ENCODE results near the gene HOXA3.
A peak's percentile ranks its signal among the peaks of the same experiment; 100 is the strongest.

Gene HOXA3

GRCh38 chr7:27143950-27144780, 8.2 kb downstream of the HOXA3 start:
- no peak for DNase-seq (ENCODE audit: low read depth in 2 of 2)

- DNase-seq (ENCODE audit: low read depth in 2 of 2): no peak
Observed at GRCh38 chr7:27143023-27143949, 9.1 kb downstream of the HOXA3 start, which contains the start of gene HOXA5. TSS of gene HOXA5 (minus strand) at chr7:27143681. CDS start at chr7:27143607, 74 bp downstream.

- no peak for DNase-seq (ENCODE audit: low read depth in 2 of 2)
Observed at GRCh38 chr7:27142580-27143022, 9.8 kb downstream of the HOXA3 start.

- no peak for DNase-seq (ENCODE audit: low read depth in 2 of 2)
Observed at GRCh38 chr7:27141923-27142579, 10.3 kb downstream of the HOXA3 start.

- DNase-seq (ENCODE audit: low read depth in 2 of 2): no peak
Observed at GRCh38 chr7:27141137-27141922, 11.1 kb downstream of the HOXA3 start.

- DNase-seq (ENCODE audit: low read depth in 2 of 2): no peak
Observed at GRCh38 chr7:27140126-27140857, 12.1 kb downstream of the HOXA3 start.

- no peak for DNase-seq (ENCODE audit: low read depth in 2 of 2)
Observed at GRCh38 chr7:27139334-27140125, 12.9 kb downstream of the HOXA3 start.

GRCh38 chr7:27138985-27139333, 13.4 kb downstream of the HOXA3 start:
- DNase-seq (ENCODE audit: low read depth in 2 of 2): no peak

GRCh38 chr7:27138472-27138871, 13.9 kb downstream of the HOXA3 start:
- no peak for DNase-seq (ENCODE audit: low read depth in 2 of 2)

- DNase-seq (ENCODE audit: low read depth in 2 of 2): no peak
Observed at GRCh38 chr7:27137640-27138315, 14.6 kb downstream of the HOXA3 start.

GRCh38 chr7:27134392-27134791, 18.0 kb downstream of the HOXA3 start:
- DNase-seq (ENCODE audit: low read depth in 2 of 2): no peak

- no peak for DNase-seq (ENCODE audit: low read depth in 2 of 2)
Observed at GRCh38 chr7:27133409-27134231, 18.8 kb downstream of the HOXA3 start.

GRCh38 chr7:27132978-27133377, 19.4 kb downstream of the HOXA3 start:
- no peak for DNase-seq (ENCODE audit: low read depth in 2 of 2)

- DNase-seq (ENCODE audit: low read depth in 2 of 2): no peak
Observed at GRCh38 chr7:27132214-27132613, 20.2 kb downstream of the HOXA3 start.

- DNase-seq (ENCODE audit: low read depth in 2 of 2): no peak
Observed at GRCh38 chr7:27131390-27131819, 21.0 kb downstream of the HOXA3 start.

GRCh38 chr7:27130540-27131389, 21.6 kb downstream of the HOXA3 start, which contains the start of gene HOXA4:
TSS of gene HOXA4 (minus strand) at chr7:27130757. CDS start at chr7:27130733, 24 bp downstream.
- DNase-seq (ENCODE audit: low read depth in 2 of 2): peak; percentile 57 to 70
